ENCODE measurements around the gene CACNA1G. TPM values are rescaled to one million over a fixed set of nuclear protein-coding genes. Genes with fewer than 3 reads are reported as not detected.

CACNA1G gene
- total and polyA plus RNA-seq, 7 donors, result 0.02 to 0.24 (median 0.04) TPM; not detected in 2

DNA sequence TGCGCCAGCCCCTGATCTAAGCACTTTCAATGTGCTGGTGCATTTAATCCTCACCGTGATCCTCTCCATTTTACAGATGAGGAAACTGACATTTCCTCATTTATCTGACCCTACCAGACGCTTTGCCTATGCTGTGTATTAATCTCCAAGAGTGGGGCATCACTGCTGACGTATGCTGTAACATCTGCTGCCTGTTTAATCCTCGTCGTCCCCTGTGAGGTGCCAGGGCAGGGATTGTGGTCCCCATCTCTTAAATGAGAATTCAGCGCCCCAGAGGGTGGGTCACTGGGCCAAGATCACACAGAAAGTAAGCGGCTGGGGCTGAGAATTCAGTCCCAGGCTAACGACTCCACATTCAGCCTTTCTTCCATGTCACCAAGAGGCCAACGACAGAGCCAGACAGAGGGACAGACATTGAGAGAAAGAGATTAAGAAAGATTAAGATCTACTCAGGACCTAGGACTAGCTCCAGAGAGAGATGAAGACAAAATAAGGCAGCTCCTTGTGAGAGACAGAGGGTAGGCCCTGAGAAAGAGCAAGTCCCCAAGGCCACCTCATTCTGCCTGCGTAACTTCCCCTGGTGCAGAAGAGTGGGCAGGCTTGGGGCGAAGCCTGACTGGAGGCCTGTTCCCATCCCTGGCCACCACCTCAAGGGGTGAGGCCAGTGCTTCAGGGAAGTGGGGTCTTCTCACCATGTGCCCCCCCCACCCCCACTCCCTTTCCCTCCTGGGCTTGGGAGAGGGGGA lies 13.5 kb downstream of the CACNA1G start:
- TF ChIP-seq CTCF (IDR thresholded peaks at IDR 0.05), result no peak
- Histone ChIP-seq H3K9me3 (no peaks in the 10 kb centered on the region), H3K27me3 (ENCODE audit: insufficient read depth in 3 of 3, low read length in 2 of 3) (no peaks in the 10 kb centered on the region), H3K36me3 (ENCODE audit: insufficient read depth in 1 of 2, low read depth in 1 of 2) (no peaks in the 10 kb centered on the region), H3K4me1 (no peaks in the 10 kb centered on the region), H3K4me3 (no peak overlapping the region), H3K27ac (no peak overlapping the region)
- intact Hi-C loops (cut with DNase I), result no loop called here
- WGBS, 3 donors, result 88 to 89% (median 88%) methylated on average over 12 of the region's 12 CpGs
- DNase-seq (no peak), ATAC-seq (no peak)

GRCh38 chr17:50575581-50576210 lies 15.2 kb downstream of the CACNA1G start:
- no peaks in the 10 kb centered on the region for H3K4me1 ChIP-seq
- TF ChIP-seq CTCF (IDR thresholded peaks at IDR 0.05), result no peak
- H3K4me3 ChIP-seq, result no peak overlapping the region
- no peaks in the 10 kb centered on the region for H3K36me3 ChIP-seq (ENCODE audit: insufficient read depth in 1 of 2, low read depth in 1 of 2)
- intact Hi-C loops (cut with DNase I), result no loop called here
- DNase-seq (no peak), ATAC-seq (no peak)
- whole genome bisulfite sequencing, 3 donors, result 75 to 81% (median 80%) methylated on average over 33 of the region's 33 CpGs
- H3K27me3 ChIP-seq (ENCODE audit: insufficient read depth in 3 of 3, low read length in 2 of 3), result peaks cover 0 to 3% (median 0%) of the 10 kb centered on the region in 3 donors
- H3K9me3 ChIP-seq, result no peaks in the 10 kb centered on the region
- H3K27ac ChIP-seq, result no peak overlapping the region

DNA sequence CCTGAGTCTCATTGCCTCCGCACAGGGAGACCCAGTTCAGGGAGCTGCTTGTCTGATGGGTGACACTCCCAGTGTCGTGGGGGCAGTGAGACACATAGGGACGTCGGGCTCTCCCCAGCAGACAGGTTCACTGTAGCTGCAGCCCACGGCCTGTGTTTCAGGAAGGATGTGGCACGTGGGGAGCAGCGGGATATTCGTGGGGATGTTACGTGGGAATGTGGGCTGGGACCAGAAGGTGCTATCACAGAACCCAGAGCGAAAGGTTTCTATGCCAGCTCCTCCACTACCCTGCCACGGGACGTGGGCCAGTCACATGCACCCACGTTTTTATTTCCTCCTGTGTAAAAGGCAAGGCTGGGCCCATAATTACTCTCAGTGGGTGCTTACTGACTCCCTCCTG lies 16.3 kb downstream of the CACNA1G start:
- Histone ChIP-seq H3K36me3 (ENCODE audit: insufficient read depth in 1 of 2, low read depth in 1 of 2) (no peaks in the 10 kb centered on the region), H3K27ac (no peak overlapping the region), H3K4me3 (no peak overlapping the region), H3K27me3 (ENCODE audit: insufficient read depth in 3 of 3, low read length in 2 of 3) (peaks cover 0 to 3% (median 0%) of the 10 kb centered on the region in 3 donors), H3K9me3 (no peaks in the 10 kb centered on the region), H3K4me1 (no peaks in the 10 kb centered on the region)
- ATAC-seq (no peak), DNase-seq (no peak)
- no peak for TF ChIP-seq CTCF (IDR thresholded peaks at IDR 0.05)
- intact Hi-C loops (cut with DNase I), result no loop called here
- WGBS, 3 donors, result 75 to 85% (median 83%) methylated on average over 13 of the region's 13 CpGs

GRCh38 chr17:50577451-50577954 lies 17.0 kb downstream of the CACNA1G start:
- Histone ChIP-seq H3K4me1 (no peaks in the 10 kb centered on the region), H3K27ac (no peak overlapping the region), H3K4me3 (no peak overlapping the region), H3K27me3 (ENCODE audit: insufficient read depth in 3 of 3, low read length in 2 of 3) (peaks cover 0 to 3% (median 0%) of the 10 kb centered on the region in 3 donors), H3K9me3 (no peaks in the 10 kb centered on the region), H3K36me3 (ENCODE audit: insufficient read depth in 1 of 2, low read depth in 1 of 2) (no peaks in the 10 kb centered on the region)
- WGBS, 3 donors, result 90 to 93% (median 91%) methylated on average over 13 of the region's 13 CpGs
- ATAC-seq, result no peak
- no peak for TF ChIP-seq CTCF (IDR thresholded peaks at IDR 0.05)
- intact Hi-C loops (cut with DNase I), result no loop called here
- DNase-seq, result no peak

Data from psoas muscle (tissue), 8 donors.